GM18508 (cell line): ENCODE results near the gene LDB3.
"Not testable (repeated sequence)": the region's sequence is repeated elsewhere in the genome, so short reads cannot be mapped to it uniquely, and the experiment has no call there.

Experiments used
- ATAC-seq: cut with Tn5 transposase; IDR thresholded peaks from one replicate; pipeline ENCODE4 v1.9.1; 2021; ENCODE audit warnings: moderate number of reproducible peaks; ENCODE audit not compliant: insufficient read depth, unreplicated experiment

LDB3 gene

DNA sequence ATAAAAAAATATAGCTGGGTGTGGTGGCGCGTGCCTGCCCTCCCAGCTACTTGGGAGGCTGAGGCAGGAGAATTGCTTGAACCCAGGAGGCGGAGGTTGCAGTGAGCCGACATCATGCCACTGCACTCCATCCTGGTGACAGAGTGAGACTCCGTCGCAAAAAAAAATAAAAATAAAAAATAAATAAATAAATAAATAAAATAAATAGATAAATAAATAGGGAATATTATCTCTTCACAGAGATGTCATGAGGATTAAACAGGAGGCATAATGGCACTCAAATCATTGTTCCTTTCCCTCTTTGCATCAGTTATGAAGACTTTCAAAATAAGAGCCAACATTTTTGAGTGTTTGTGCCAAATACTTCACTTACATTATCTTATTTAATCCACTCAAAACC lies 56.1 kb downstream of the LDB3 start:
- no peak for ATAC-seq

- no peak for ATAC-seq
Observed at GRCh38 chr10:86725980-86726676, 57.8 kb downstream of the LDB3 start.

- no peak for ATAC-seq
Observed at GRCh38 chr10:86726677-86726999, 58.3 kb downstream of the LDB3 start.

DNA sequence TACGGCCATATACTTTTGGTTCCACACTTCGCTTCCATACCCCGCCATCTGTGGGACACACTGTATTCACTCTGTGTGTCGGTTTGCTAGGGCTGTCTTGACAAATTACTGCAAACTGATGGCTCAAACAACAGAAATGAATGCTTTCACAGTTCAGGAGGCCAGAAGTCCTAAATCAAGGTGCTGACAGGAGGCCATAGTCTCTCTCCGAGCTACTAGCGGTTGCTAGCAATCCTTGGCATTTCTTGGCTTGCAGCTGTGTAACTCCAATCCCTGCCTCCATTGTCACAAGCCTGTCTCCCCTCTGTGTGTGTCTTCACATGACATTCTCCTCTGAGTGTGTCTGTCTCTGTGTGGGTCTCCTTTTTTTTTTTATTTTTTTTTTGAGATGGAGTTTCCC lies 59.2 kb downstream of the LDB3 start:
- no peak for ATAC-seq

DNA sequence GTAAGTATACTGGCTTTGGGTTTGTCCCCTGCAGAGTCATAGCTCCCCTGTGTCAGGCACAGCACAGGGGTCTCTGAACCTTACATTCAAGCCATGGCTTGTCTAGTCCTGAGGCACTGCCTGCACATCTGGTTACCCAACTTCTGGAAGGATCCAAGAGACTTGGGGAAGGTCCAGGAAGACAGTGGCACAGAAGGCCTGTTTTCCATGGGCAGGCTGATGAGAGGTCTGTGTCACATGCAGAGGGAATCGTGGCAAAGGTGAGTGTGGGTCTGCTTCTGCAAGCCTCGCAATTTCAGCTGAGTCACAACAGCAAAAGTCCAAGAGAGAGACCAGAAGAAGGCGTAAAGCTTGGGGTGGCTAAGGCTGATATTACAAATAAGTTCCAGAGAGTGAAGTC lies 59.7 kb downstream of the LDB3 start:
- ATAC-seq = no peak

- no peak for ATAC-seq
Observed at GRCh38 chr10:86729677-86730076, 61.4 kb downstream of the LDB3 start.

DNA sequence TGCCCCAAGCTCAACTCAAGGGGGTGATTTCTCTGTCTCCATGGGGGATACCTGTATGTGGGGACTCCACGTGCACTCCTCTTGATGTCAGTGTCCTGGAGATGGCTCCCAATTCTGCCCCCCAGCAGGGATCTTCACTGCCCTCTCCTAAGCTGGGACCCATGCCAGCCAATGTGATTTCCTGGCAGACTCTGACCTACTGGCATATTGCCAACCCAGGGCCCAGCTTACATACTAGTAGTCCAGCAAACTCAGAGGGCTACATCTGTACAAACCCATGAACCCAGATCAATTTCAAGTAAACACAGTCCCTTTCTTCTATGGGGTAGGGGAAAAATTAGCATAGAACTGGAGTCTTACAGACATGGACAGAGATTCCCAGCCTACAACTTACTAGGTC lies 61.9 kb downstream of the LDB3 start:
- no peak for ATAC-seq

DNA sequence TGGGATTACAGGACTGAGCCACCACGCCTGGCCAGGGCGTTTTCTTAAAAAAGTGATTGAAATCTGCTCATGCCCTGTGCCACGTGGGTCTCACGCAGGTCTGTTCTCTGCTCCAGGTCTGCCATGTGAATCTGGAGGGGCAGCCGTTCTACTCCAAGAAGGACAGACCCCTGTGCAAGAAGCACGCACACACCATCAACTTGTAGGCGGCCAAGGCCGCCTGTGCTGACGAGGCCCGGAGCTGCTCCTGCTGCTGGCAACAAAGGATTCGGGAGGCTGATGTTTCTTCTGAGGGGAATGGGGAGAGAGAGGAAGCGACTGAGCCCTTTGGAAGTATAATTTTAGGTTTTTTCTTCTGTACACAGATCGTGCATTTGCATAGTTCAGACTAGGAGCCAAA lies 64.5 kb downstream of the LDB3 start:
- ATAC-seq = no peak

DNA sequence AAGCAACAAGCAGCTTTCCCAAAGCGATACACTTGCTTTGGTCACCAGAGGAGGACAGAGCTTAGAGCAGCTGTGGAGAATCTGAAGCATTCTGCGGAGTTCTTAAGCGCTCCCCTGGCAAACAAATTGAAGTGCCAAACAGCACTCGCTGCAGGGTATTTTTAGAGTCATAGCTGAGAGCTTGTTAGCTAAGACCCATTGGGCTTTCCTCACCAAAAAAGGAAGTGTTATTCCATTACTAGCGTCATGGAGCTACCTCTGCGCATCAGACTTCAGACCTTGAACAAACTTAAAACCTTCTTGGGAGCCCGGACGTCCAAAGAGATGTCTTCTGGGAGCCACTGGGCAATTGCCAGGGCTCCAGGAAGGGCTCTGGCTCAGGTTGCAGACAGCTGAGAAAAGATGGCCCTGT lies 65.0 kb downstream of the LDB3 start:
- ATAC-seq = no peak

GRCh38 chr10:86734207-86734988 lies 66.1 kb downstream of the LDB3 start:
- ATAC-seq = no peak

DNA sequence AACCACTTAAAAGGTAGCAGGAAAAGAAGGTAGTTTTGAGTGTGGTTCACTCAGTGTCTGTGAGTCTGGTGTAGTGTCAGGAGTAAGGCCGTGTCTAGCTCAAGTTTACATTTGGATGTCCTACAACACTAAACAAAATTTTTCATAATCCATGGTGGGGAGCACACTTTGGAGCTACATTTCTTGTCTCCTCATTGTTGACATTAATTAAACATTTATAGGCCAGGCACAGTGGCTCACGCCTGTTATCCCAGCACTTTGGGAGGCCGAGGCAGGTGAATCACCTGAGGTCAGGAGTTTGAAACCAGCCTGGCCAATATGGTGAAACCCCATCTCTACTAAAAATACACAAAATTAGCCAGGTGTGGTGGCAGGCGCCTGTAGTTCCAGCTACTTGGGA lies 67.0 kb downstream of the LDB3 start:
- ATAC-seq = not testable (repeated sequence)

GRCh38 chr10:86742230-86742629 lies 73.9 kb downstream of the LDB3 start:
- ATAC-seq = no peak

GRCh38 chr10:86744067-86744725 lies 75.9 kb downstream of the LDB3 start:
- no peak for ATAC-seq

- ATAC-seq = no peak
Observed at GRCh38 chr10:86747796-86748581, 79.7 kb downstream of the LDB3 start.

- ATAC-seq = no peak
Observed at GRCh38 chr10:86749854-86750253, 81.5 kb downstream of the LDB3 start.

GRCh38 chr10:86751477-86751876 lies 83.2 kb downstream of the LDB3 start:
- no peak for ATAC-seq

- ATAC-seq = no peak
Observed at GRCh38 chr10:86752311-86752710, 84.0 kb downstream of the LDB3 start.

DNA sequence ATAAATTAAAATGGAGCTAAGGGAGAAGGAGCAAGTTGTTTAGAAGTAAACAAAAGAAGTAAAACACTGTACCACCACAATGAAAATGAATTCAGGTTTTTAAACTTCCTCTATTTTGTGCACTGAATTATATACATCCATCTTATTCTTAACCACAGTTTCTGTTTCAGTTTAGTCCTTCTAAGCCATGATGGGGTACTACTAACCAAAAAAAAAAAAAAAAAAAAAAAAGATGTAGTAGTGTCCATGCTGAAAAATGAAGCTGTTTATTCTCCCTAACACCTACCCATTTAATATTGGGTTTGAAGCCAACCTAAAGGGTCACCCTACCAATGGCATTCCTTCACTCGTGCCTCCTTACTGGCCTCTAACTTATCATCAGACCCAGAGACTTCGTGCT lies 84.7 kb downstream of the LDB3 start:
- ATAC-seq = no peak

- ATAC-seq = no peak
Observed at GRCh38 chr10:86753638-86754434, 85.5 kb downstream of the LDB3 start.

DNA sequence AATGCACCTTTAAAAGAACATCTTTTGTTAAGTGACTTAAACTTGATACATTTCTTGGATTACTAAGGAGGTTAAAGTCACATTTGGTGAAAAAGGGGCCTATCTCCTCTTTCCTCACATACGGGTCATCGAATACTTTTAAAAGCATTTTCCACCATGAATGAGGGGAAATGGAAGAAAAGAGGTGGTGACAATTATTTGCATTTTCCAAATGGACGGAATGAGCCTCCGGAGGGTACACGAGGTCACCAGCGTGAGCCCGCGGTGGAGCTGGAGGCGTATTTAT lies 87.1 kb downstream of the LDB3 start:
- ATAC-seq = no peak
